NCI-H1417 treated with DMSO at 0.1 percent for 48 hours (cell line): ENCODE data around the gene CPHXL2.

Experiments used
- DNase-seq: peaks from one replicate; lab custom pipeline; 2025; lab: John Stamatoyannopoulos, UW

The CPHXL2 gene

DNA sequence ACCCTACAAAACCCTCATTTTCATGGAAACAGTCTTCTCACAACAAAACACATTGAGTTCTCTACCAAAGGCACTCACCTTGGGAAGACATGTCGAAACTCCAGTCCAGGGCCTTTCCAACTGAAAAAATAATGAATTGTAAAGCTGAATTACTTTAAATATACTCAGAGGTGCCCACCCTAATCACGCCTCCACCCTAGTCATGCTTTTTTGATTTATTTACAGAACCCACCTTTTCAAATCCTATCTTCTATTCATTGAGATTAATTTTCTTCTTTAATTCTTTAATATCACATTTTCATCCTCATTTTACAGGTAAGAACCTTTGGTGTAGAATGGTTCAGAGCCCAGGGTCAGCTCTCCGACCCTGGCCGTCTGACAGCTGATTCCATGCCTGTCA, at the start of gene CPHXL2:
TSS of gene CPHXL2 (minus strand) at position 101 of the 400 bp plus-strand sequence. CDS start at position 91, 10 bp downstream.
- DNase-seq: no peak

DNA sequence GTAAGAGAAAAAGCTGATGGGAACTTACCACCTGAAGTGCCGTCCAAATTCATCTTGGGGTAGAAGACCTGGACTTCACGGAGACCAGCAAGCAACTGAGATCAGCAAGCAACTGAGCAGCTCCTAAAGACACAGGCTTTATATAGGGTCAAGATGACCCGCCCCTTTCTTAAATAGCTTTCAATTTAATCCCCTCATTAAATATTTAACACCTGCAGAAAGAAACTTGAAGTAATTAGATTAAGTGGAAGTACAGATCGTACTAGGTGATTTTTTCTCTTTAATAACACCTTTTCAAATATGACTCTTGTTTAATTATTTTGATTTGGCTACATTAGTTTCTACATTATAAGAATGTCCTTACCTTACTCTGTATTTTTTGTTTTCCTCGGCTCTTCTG, 49.6 kb upstream of the CPHXL2 start, which contains the start of gene CPHXL:
TSS of gene CPHXL (minus strand) at position 101 of the 400 bp plus-strand sequence. CDS start at position 53, 48 bp downstream.
- DNase-seq: no peak

DNA sequence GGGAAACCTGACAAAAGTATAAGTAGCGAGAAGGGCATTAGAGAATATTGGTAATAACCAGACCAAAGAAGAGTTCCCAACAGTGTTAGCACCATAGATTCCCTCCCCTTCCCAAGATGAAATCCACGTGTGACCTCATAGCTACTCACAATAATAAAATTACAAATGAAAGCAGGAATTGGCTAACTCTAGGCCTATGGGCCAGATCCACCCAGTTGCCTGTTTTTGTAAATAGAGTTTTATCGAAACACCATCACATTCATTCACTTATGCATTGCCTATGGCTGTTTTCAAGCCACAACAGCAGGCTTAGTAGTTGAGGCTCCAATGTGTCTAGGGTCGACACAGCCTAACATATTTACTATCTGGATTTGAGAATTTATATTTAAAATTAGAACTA, 41.6 kb upstream of the CPHXL2 start:
- DNase-seq: no peak

DNA sequence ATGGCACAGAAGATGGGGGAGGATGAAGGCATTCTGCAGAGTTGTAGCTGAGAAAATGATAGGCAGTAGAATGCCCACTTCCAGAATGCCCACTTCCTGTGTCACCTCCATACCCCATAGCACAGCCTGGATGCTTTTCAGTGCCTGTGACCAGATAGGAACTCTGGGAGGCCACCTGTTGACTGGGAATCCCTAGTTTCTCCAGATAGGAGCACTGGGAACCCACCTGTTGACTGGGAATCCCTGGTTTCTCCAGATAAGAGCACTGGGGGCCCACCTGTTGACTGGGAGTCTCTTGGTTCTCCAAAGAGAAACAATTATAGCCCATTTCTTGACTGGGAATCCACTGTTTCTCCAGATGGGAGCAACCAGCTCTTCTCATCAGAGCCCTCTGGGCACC, 37.9 kb upstream of the CPHXL2 start:
- no peak for DNase-seq

DNA sequence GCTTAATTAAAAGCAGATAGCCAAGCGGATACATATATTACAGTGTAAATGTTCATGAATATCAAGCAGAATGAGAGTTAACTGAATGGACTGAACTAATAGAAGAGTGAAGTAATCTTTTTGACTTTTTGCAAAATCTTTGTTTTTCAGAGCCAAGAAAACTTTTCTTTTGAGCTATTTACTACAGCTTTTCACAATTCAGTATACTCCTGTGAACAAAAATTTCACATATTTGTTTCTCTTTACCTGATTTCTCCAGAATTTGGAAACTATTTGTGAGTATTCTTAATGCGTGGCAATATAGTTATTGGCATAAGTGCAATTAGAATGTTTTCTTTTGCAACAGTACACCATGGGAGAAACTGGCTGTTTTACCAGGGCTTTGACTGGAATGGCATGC, 33.5 kb upstream of the CPHXL2 start:
- DNase-seq: no peak

DNA sequence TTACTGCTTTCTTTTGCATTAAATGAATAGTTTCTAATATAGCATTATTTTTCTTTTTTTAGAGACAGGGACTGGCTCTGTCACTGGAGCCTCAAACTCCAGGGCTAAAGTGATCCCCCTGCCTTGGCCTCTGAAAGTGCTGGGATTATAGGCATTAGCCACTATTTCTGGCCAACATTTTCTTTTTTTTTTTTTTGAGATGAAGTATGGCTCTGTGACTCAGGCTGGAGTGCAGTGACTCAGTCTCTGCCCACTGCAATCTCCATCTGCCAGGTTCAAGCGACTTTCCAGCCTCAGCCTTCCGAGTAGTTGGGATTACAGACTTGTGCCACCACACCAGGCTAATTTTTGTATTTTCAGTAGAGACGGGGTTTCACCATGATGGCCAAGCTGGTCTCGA, 26.5 kb upstream of the CPHXL2 start:
- DNase-seq: no peak

GRCh38 chr16:75702242-75702641, 25.4 kb upstream of the CPHXL2 start:
- no peak for DNase-seq

DNA sequence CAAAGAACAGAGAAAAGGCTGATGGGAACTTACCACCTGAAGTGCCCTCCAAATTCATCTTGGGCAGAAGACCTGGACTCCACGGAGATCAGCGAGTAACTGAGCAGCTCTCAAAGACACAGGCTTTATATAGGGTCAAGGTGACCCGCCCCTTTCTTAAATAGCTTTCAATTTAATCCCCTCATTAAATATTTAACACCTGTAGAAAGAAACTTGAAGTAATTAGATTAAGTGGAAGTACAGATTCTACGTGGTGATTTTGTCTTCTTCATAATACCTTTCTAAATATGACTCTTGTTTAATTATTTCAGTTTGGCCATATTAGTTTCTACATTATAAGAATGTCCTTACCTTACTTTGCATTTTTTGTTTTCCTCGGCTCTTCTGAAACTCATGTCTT, 24.6 kb upstream of the CPHXL2 start, which contains the start of gene DUXB:
TSS of gene DUXB (minus strand) at position 101 of the 400 bp plus-strand sequence. CDS start at position 58, 43 bp downstream.
- DNase-seq: no peak

- no peak for DNase-seq
These were observed 20.8 kb upstream of the CPHXL2 start for GRCh38 chr16:75697571-75697970.

GRCh38 chr16:75695708-75696107, 18.9 kb upstream of the CPHXL2 start:
- DNase-seq: no peak

- DNase-seq: no peak
These were observed 10.6 kb upstream of the CPHXL2 start for GRCh38 chr16:75687361-75687760.

DNA sequence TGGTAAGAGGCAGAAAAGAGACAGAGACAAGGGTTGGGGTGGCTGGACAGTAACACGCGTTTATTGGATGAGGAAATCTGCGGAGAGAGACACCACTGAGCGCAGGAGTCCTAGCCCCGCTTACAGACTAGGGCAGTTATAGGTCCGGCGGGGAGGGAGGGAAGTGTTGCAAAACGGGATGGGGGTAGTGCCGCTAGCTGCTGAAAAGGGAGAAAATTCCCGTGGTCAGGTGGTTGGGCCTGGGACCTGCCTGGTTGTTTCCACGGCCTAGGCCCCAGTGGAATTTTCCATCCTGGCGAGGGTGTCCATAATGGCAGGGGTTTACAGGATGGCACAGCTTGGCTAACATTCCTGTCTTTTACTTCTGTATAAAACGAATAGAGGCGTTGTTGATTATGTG, 5.5 kb upstream of the CPHXL2 start:
- no peak for DNase-seq

- DNase-seq: no peak
These were observed 2.6 kb upstream of the CPHXL2 start for GRCh38 chr16:75679366-75679765.

DNA sequence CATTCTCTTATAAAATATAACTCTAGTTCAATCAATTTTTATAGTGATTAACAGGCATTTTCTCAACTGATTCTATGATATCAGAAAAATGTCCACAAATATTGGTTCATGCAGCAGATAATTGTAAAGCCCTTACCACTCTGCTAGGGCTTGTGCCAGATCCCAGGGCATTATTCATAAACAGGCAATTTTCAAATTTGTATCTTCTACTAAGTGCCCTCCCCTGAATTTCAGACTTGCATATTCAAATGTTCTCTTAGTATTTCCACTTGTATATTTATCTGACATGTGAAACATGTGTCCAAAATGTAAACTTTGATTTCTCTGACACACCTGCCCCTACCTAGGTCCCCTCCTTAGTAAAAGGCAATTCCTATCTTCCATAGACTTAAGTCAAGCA, 9.3 kb downstream of the CPHXL2 start:
- no peak for DNase-seq

- no peak for DNase-seq
These were observed 16.0 kb downstream of the CPHXL2 start for GRCh38 chr16:75660726-75661302.

GRCh38 chr16:75660321-75660720, 16.5 kb downstream of the CPHXL2 start:
- no peak for DNase-seq

DNA sequence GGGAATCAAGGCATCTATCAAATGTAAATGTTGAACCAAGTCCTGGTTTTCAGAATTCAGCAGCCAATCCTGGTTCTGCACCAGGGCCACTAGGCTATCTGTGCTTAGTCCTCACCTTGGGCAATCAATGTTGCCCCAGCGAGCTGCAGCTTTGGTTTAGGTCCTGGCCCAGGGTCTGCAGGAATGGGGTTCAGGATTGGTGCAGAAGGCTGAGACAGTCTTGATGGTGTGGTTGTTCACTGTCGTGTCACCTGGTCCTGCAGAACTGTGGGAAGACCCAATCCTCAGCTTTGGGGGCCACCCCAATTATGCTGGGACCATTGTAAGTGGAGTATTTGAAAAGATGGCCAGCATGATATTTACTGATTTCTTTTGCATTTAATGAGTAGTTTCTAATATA, 18.6 kb downstream of the CPHXL2 start:
- DNase-seq: no peak

DNA sequence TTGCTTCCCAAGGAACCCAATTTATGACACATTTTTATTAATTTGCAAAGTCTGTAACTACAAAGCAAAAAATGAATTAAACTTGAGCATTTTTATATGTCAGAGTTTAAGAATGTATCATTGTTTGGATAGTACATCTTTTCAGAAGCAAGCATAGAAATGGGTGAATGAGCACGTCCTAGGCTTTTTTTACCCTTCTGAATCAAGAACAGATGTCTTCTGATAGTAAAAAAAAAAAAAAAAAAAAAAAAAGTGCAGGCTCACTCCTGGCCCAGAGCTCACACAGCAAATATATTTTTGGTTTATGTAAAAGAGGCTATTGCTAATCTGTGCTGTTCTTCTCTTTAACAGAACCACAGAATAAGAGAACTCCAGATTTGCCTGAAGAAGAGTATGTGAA, 22.9 kb downstream of the CPHXL2 start:
- no peak for DNase-seq

GRCh38 chr16:75648265-75649076, 28.3 kb downstream of the CPHXL2 start:
- DNase-seq: no peak

GRCh38 chr16:75647492-75648264, 29.1 kb downstream of the CPHXL2 start, which contains the start of the genes KARS1 and TERF2IP:
KARS1 (minus strand) TSS chr16:75647665; CDS start chr16:75647639, 26 bp downstream.
TERF2IP (plus strand) TSS chr16:75647773; CDS start chr16:75647883, 110 bp downstream.
- DNase-seq: peak; percentile 73

GRCh38 chr16:75647112-75647491, 29.7 kb downstream of the CPHXL2 start:
- no peak for DNase-seq

- no peak for DNase-seq
These were observed 32.4 kb downstream of the CPHXL2 start for GRCh38 chr16:75644240-75645012.
